ENCODE data around the gene ANKRD55.
A peak's percentile ranks its signal among the peaks of the same experiment; 100 is the strongest.
"Not testable (repeated sequence)": the region's sequence is repeated elsewhere in the genome, so short reads cannot be mapped to it uniquely, and the experiment has no call there.

ANKRD55 gene

DNA sequence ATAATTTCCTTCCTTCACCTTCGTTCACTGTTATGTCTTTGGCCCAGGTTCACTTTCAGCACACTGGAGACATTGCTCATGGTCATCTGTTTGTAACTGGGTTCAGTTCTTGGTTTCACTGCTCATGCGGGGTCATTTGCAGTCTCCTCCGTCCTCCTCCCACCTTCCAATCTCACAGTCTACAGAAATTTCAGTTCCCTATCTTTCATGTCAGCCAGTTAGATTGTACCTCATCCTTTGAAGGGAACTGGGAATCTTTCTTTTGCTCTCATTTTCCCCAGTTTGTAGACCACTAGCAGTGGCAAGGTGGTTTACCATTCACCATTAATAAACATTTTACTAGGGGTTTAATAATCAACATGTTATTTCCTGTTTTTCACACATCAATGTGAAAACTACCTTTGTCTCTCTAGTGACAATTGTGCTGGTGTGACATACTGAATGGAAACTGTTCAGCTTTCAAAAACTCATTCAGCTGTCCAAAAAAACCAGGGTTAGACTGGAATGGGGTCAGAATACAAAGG lies 137.5 kb downstream of the ANKRD55 start:
- peak overlapping the region; percentile 26 for H3K4me3 Mint-ChIP-seq
- peak overlapping the region; percentile 77 for H3K27ac Mint-ChIP-seq
- H3K36me3 Mint-ChIP-seq (ENCODE audit: low read depth), result peaks cover 15% of the 10 kb centered on the region
- H3K27me3 Mint-ChIP-seq (ENCODE audit: low read depth), result no peaks in the 10 kb centered on the region
- H3K9me3 Mint-ChIP-seq, result no peaks in the 10 kb centered on the region
- H3K4me1 Mint-ChIP-seq (ENCODE audit: low read depth), result peaks cover 65% of the 10 kb centered on the region

DNA sequence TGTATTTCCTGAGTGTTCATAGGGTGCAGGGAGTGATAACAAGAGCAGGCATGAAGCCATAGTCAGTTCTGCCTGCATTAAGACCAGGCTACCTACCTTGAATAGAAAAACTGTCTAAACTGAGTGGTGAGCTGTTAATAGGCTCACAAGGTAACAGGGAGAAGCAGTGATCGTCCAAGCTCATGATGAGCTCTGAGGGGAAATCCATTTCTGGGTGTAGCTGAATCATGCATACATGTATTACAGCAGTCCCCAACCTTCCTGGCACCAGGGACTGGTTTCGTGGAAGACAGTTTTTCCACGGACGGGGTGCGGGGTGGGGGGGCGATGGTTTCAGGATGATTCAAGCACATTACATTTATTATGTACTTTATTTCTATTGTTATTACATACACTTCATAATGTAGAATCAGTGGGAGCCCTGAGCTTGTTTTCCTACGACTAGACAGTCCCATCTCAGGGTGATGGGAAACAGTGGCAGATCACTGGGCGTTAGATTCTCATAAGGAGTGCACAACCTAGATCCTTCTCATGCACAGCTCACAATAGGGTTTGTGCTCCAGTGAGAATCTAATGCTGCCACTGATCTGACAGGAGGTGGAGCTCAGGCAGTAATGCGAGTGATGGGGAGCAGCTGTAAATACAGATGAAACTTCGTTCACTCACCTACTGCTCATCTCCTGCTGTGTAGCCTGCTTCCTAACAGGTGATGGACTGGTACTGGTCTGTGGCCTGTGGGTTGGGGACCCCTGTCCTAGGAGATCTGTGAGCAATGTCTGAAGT lies 138.4 kb downstream of the ANKRD55 start:
- H3K9me3 Mint-ChIP-seq, result no peaks in the 10 kb centered on the region

DNA sequence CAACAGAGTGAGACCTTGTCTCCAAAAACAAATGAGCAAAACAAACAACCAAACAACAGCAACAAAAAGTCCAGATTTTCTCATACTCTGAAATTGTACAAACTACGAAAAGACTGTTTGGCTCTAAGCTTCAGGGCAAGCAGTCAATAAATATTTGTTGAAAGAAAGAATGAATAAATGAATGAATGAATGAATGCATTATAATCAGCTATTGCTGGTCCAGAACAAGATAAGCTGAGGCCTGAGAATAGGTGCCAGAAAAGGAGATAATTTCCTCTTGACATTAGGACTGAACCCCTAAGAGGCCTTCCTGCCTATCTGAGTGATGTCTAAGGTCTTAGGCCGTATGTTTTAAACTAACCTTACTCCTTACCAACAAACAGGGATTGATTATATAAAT lies 139.2 kb downstream of the ANKRD55 start:
- Mint-ChIP-seq H3K4me3 (no peak overlapping the region), H3K27ac (no peak overlapping the region), H3K4me1 (ENCODE audit: low read depth) (peaks cover 67% of the 10 kb centered on the region)

More for the DNA sequence above, 138.4 kb downstream of the ANKRD55 start:
- peak overlapping the region; percentile 26 for H3K4me3 Mint-ChIP-seq
- H3K27me3 Mint-ChIP-seq (ENCODE audit: low read depth), result no peaks in the 10 kb centered on the region
- H3K4me1 Mint-ChIP-seq (ENCODE audit: low read depth), result peaks cover 66% of the 10 kb centered on the region
- peak overlapping the region; percentile 77 for H3K27ac Mint-ChIP-seq
- peaks cover 14% of the 10 kb centered on the region for H3K36me3 Mint-ChIP-seq (ENCODE audit: low read depth)

GRCh38 chr5:56092115-56092514 lies 141.0 kb downstream of the ANKRD55 start:
- no peaks in the 10 kb centered on the region for H3K9me3 Mint-ChIP-seq
- H3K36me3 Mint-ChIP-seq (ENCODE audit: low read depth), result peaks cover 6% of the 10 kb centered on the region
- no peaks in the 10 kb centered on the region for H3K27me3 Mint-ChIP-seq (ENCODE audit: low read depth)
- peaks cover 60% of the 10 kb centered on the region for H3K4me1 Mint-ChIP-seq (ENCODE audit: low read depth)
- peak overlapping the region; percentile 28 for H3K4me3 Mint-ChIP-seq
- H3K27ac Mint-ChIP-seq, result peak overlapping the region; percentile 20

More for the DNA sequence above, 139.2 kb downstream of the ANKRD55 start:
- H3K27me3 Mint-ChIP-seq (ENCODE audit: low read depth), result no peaks in the 10 kb centered on the region
- H3K36me3 Mint-ChIP-seq (ENCODE audit: low read depth), result peaks cover 14% of the 10 kb centered on the region
- no peaks in the 10 kb centered on the region for H3K9me3 Mint-ChIP-seq

GRCh38 chr5:56091664-56092063 lies 141.5 kb downstream of the ANKRD55 start:
- Mint-ChIP-seq H3K4me1 (ENCODE audit: low read depth) (peaks cover 58% of the 10 kb centered on the region), H3K27ac (peak overlapping the region; percentile 41), H3K36me3 (ENCODE audit: low read depth) (peaks cover 6% of the 10 kb centered on the region), H3K9me3 (no peaks in the 10 kb centered on the region), H3K4me3 (peak overlapping the region; percentile 36), H3K27me3 (ENCODE audit: low read depth) (no peaks in the 10 kb centered on the region)

DNA sequence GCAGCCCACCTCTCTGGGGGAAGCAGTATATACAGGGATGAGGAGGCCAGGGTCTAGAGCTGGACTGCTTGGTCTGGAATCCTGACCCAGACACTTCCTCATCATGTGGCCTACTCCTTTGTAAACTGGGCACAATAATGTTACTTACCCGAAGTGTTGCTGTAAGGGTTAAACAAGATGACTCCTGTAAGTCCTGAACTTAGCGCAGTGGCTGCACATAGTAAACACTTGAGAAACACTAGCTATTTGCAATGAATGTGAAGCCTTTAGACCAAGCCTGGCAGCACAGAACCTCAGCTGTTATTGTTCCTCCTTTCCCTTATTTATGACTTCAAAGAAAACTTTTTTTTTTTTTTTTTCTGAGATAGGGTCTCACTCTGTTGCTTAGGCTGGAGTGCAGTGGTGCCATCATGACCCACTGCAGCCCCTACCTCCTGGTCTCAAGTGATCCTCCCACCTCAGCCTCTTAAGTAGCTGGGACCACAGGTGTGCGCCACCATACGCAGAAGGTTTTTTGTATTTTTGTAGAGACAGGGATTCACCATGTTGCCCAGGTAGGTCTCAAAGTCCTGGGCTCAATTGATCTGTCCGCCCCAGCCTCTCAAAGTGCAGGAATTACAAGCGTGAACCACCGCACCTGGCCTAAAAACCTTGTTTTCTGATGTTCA lies 142.2 kb downstream of the ANKRD55 start:
- Mint-ChIP-seq H3K4me1 (ENCODE audit: low read depth) (peaks cover 58% of the 10 kb centered on the region), H3K36me3 (ENCODE audit: low read depth) (peaks cover 3% of the 10 kb centered on the region), H3K9me3 (no peaks in the 10 kb centered on the region), H3K27me3 (ENCODE audit: low read depth) (no peaks in the 10 kb centered on the region), H3K27ac (peak overlapping the region; percentile 68), H3K4me3 (peak overlapping the region; percentile 36)

- H3K27me3 Mint-ChIP-seq (ENCODE audit: low read depth), result no peaks in the 10 kb centered on the region
- no peaks in the 10 kb centered on the region for H3K9me3 Mint-ChIP-seq
- H3K27ac Mint-ChIP-seq, result peak overlapping the region; percentile 72
- H3K4me3 Mint-ChIP-seq, result no peak overlapping the region
- peaks cover 51% of the 10 kb centered on the region for H3K4me1 Mint-ChIP-seq (ENCODE audit: low read depth)
- peaks cover 4% of the 10 kb centered on the region for H3K36me3 Mint-ChIP-seq (ENCODE audit: low read depth)
Observed at GRCh38 chr5:56088967-56089829, 143.9 kb downstream of the ANKRD55 start.

- no peaks in the 10 kb centered on the region for H3K27me3 Mint-ChIP-seq (ENCODE audit: low read depth)
- peaks cover 46% of the 10 kb centered on the region for H3K4me1 Mint-ChIP-seq (ENCODE audit: low read depth)
- H3K36me3 Mint-ChIP-seq (ENCODE audit: low read depth), result peaks cover 6% of the 10 kb centered on the region
- no peaks in the 10 kb centered on the region for H3K9me3 Mint-ChIP-seq
- H3K27ac Mint-ChIP-seq, result no peak overlapping the region
- no peak overlapping the region for H3K4me3 Mint-ChIP-seq
Observed at GRCh38 chr5:56088431-56088949, 144.6 kb downstream of the ANKRD55 start.

- Mint-ChIP-seq H3K9me3 (no peaks in the 10 kb centered on the region), H3K36me3 (ENCODE audit: low read depth) (peaks cover 7% of the 10 kb centered on the region), H3K27me3 (ENCODE audit: low read depth) (no peaks in the 10 kb centered on the region), H3K4me3 (no peak overlapping the region), H3K27ac (no peak overlapping the region), H3K4me1 (ENCODE audit: low read depth) (peaks cover 47% of the 10 kb centered on the region)
Observed at GRCh38 chr5:56085193-56085592, 147.9 kb downstream of the ANKRD55 start.

DNA sequence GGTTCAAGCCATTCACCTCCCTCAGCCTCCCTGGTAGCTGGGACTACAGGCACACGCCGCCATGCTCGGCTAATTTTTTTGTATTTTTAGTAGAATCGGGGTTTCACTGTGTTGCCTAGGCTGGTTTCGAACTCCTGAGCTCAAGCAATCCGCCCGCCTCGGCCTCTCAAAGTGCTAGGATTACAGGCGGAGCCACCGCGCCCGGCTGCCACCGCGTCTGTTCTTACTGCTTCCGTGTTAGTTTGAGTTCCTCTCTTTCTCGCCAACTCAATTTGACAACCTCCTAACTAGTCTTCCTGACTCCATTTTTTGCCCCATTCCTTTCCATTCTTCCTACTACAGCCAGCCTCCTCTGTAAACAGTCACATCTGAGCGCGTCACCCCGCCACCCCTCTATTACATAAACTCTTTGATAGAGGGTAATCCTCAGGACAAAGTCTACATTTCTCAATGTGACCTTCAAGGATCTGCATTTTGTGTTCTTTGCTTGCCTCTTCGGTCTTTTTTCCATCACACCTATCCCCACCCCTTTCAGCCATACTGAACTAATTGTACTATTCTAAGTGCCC lies 149.8 kb downstream of the ANKRD55 start:
- peaks cover 8% of the 10 kb centered on the region for H3K36me3 Mint-ChIP-seq (ENCODE audit: low read depth)
- peak overlapping the region; percentile 6 for H3K27ac Mint-ChIP-seq
- no peak overlapping the region for H3K4me3 Mint-ChIP-seq
- H3K27me3 Mint-ChIP-seq (ENCODE audit: low read depth), result no peaks in the 10 kb centered on the region
- no peaks in the 10 kb centered on the region for H3K9me3 Mint-ChIP-seq
- peaks cover 35% of the 10 kb centered on the region for H3K4me1 Mint-ChIP-seq (ENCODE audit: low read depth)

GRCh38 chr5:56081053-56081642 lies 152.0 kb downstream of the ANKRD55 start:
- Mint-ChIP-seq H3K27ac (peak overlapping the region; percentile 82), H3K4me1 (ENCODE audit: low read depth) (peaks cover 35% of the 10 kb centered on the region), H3K4me3 (peak overlapping the region; percentile 59)
- H3K36me3 Mint-ChIP-seq (ENCODE audit: low read depth); H3K9me3 Mint-ChIP-seq; H3K27me3 Mint-ChIP-seq (ENCODE audit: low read depth): not testable (repeated sequence)

DNA sequence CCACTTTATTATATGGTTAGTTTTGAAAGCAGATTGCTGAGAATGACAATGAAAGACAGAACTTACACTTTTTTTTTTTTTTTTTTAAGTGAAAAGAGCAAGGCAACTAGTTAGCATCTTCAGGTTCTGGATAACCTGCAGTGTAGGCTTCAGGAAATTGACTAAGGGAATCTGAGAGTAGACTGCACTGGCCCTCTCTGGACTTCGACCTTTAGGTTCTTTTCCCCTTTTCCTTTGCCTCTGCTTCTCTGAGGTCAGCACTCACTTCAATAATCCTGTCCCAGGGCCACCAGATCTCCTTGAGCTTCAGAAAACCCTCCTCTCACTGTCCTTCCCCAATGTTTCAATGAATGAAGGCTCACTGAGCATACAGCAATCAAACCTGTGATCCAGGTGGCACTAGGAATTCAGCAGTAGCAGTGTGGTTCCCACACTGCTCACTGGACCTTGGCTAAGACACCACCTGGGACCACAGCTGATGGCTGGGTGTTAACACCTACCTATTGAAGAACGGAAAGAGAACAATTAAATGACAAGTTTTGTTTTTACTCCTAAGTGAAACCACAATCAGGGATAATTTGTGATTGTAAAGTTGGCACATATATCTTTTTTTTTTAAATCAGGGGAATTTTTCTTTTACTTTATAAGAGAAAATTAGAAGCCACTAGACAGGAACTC lies 152.6 kb downstream of the ANKRD55 start:
- H3K4me1 Mint-ChIP-seq (ENCODE audit: low read depth), result peaks cover 35% of the 10 kb centered on the region
- peaks cover 8% of the 10 kb centered on the region for H3K36me3 Mint-ChIP-seq (ENCODE audit: low read depth)
- H3K27ac Mint-ChIP-seq, result peak overlapping the region; percentile 82
- peak overlapping the region; percentile 59 for H3K4me3 Mint-ChIP-seq
- H3K27me3 Mint-ChIP-seq (ENCODE audit: low read depth), result no peaks in the 10 kb centered on the region
- H3K9me3 Mint-ChIP-seq, result no peaks in the 10 kb centered on the region

DNA sequence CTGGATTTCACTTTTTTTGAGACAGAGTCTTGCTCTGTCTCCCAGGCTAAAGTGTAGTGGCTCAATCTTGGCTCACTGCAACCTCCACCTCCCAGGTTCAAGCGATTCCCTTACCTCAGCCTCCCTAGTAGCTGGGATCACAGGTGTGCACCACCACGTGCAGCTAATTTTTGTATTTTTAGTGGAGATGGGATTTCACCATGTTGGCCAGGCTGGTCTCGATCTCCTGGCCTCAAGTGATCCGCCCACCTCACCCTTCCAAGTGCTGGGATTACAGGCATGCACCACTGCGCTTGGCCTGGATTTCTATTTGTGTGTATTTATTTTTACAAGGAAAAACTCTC lies 154.0 kb downstream of the ANKRD55 start:
- not testable (repeated sequence) for H3K27me3 Mint-ChIP-seq (ENCODE audit: low read depth); H3K9me3 Mint-ChIP-seq; H3K4me3 Mint-ChIP-seq; H3K27ac Mint-ChIP-seq; H3K36me3 Mint-ChIP-seq (ENCODE audit: low read depth)
- peaks cover 29% of the 10 kb centered on the region for H3K4me1 Mint-ChIP-seq (ENCODE audit: low read depth)
